GM19372 (cell line): ENCODE data around the gene KCNMA1.

Experiments
- ATAC-seq: cut with Tn5 transposase; IDR thresholded peaks from one replicate; pipeline ENCODE4 v1.9.1; 2021; ENCODE audit warnings: mild to moderate bottlenecking, low read depth, moderate library complexity; ENCODE audit not compliant: unreplicated experiment

KCNMA1 gene

GRCh38 chr10:77022671-77023070, 614.9 kb downstream of the KCNMA1 start:
- ATAC-seq: no peak

GRCh38 chr10:77021966-77022490, 615.6 kb downstream of the KCNMA1 start:
- no peak for ATAC-seq

DNA sequence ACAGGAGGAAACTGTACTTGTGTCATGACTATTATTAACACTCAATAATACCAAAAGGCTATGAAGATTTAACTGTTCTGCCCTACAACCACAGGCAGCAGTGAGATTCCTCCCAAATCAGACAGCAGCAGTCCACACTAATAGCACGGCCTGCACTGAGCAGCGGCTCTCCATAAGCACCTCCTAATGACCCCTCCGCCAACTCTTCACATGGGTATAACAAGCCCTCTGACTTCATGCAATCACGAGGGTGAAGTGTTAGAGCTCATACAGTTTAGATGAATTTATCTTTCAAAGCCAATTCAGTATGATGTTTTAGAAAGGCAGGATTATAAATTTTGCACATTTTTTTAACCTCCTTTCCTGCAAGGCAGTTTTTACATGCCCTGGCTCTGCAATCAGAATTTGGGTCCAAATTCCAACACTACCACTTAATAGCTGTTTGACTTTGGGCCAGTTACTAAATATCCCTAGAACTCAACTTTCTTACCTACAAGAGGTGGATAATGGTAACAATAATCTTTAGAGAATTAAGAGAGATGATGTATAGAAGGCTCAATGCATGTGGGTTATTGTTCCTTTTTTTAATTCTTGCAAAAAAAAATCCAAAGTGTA, 617.1 kb downstream of the KCNMA1 start:
- ATAC-seq: no peak

DNA sequence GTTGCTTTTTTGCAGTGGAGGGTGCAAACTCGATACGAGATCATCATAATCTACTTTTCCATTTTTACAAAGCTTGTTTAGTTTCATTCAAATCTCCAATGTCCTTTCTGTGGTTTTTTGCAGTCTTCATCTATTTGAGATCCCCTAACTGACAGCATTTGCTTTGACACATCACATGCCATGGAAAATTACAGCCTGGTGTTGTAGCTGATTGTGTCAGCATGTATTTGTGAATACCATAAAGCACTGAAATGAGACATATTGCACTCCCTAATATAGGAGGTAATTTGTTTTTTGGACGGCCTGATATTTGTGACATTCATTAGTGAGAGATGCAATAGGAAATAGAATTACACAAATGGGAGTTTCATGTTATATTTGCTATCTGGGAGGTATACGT, 620.8 kb downstream of the KCNMA1 start:
- ATAC-seq: no peak

GRCh38 chr10:77016278-77016815, 621.3 kb downstream of the KCNMA1 start:
- ATAC-seq: no peak

DNA sequence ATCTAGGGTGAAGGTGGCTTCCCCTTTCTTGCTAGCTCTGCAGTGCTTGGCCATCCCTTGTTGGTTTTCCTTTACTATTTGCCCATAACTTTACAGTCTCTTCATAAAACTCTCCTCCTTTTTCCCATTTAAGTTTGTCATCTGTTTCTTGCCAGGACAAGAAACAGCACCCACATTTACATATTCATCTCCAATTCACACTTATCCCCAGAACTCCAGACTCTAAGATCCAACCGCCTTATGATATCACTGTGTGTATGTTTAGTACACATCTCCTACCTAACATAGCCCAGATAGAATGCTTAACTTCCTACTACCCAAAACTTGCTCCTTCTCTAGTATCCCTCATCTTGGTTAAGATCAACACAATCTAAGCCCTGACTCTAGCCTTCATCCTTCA, 622.2 kb downstream of the KCNMA1 start:
- ATAC-seq: no peak

GRCh38 chr10:77012812-77013500, 624.7 kb downstream of the KCNMA1 start:
- no peak for ATAC-seq

DNA sequence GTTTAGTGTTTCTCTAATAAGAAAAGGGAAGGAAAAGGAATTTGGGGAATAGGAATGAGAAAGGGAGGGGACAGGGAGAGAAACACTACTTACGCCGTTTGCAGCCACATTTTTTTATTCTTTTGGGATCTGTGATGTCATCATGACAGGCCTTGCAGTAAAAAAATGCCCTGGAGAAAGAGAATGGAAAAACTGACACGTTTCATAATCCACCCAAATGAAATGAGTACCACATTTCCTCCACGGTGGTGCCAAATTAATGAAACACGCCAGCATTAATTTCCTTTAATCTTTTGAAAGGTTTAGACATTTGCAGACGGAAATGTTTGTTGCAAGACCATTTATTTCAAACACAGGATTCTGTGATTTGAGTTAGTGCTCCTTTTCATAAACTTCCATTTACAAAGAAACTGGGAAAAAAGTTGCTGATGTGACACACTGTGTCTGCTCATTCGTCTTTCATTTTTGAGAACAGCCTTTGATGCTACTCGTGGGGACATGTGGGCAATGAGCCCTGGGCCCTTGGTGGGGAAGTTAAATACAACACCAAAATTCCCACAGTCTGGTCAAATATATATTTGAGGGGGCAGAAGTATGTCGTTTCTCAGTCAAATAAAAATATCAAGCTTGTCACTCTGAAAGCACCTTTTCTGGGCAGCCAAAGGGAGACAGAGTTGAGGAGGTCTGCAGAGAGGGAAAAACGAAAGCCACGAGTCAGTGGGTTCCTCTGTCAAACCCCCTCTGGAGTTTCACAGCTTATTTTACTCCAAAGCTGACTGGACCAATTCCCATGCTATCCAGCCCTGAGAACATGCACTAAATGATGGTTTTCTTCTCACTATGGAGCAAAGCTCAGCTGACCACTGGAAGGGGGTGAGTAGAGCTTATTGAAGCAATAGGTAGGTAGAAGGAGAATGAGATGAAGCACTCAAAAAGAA, 625.5 kb downstream of the KCNMA1 start:
- no peak for ATAC-seq

DNA sequence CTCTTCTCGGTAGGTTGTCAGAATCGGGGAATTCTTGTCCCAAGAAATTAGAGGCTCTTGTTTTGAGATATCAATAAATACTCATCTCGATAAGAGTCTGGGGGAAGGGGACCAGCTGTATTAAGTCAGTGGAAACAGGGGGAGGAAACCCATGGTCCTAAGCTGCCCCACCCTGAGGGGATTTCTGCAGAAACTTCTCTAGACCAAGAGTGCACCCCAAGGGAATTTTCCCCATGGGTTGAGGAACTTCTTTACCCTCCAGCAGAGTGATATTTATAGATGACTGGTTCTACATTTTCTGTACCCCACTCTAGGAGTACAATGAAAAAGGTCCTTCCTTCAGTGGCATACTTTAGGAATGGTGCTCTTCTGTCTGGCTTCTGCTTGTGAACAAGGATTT, 627.2 kb downstream of the KCNMA1 start:
- ATAC-seq: no peak

GRCh38 chr10:77007834-77008233, 629.8 kb downstream of the KCNMA1 start:
- ATAC-seq: peak; percentile 47

DNA sequence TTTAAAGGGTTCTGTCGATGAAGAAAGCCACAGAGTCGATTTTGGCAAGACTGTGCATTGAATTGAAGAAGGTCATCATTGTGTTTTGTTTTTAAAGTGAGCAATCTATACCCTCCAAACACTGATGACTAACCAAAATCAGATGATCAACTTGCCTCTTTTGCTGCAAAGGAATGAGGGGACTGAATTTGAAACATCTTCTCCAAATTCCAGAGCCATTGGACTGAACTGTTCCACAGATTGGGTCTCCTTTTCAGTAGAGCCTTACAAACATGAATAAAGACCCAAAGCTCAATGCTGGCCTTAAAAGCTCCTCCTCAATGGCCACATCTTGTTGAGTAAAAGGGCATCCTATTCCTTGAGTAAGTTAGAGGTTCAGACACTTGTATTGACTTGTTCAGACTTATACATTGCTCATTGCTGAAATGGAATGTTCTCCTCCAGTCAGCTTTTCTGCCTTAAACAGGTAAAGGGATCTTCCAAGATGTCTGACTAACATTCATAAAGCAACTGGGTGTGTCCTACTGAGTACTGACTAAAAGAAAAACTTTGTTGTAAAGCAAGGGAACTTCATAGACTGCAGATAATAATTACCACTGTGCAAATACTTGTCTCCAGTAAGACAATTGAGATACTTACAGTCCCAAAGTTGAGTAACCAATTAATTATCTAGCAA, 630.6 kb downstream of the KCNMA1 start:
- ATAC-seq: no peak

DNA sequence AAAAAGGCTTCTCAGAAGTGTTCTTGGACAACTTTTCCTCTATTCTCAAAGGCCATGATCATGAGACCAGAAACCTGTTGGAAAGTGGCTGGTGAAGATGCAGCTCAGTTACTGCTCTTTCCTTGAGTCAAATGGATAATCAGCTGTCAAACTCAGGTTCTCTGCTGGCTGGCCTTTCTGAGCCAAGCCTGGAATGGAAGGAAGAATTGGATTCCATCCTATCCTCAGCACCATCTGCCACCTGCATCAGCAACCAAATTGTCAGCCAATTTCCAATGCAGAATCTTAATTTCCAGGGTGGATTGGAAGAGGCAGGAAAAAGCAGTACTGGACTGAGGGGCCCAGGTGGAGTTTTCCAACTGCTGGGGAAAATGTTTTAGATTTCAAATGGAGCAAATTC, 631.7 kb downstream of the KCNMA1 start:
- no peak for ATAC-seq

- ATAC-seq: peak; percentile 53
Measured at GRCh38 chr10:77004917-77005564, 632.6 kb downstream of the KCNMA1 start.

DNA sequence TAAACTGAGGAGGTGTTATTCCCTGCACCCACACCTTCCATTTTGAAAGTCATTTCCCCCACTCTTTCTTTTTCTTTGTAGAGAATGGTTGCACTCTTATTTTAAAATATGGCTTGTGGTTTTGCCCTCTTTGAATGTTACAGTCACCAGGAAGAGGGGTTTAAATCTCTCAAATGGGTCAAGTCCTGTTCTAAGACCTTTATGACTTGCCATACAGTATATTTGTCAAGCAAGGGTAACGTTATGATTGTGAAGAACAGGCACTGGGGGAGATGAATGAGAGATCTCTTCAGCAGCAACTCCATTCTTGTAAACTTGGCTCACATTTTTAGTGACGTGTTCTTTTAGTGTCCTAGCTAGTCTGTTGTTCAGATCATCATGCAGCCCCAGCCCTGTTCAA, 634.7 kb downstream of the KCNMA1 start:
- ATAC-seq: no peak

DNA sequence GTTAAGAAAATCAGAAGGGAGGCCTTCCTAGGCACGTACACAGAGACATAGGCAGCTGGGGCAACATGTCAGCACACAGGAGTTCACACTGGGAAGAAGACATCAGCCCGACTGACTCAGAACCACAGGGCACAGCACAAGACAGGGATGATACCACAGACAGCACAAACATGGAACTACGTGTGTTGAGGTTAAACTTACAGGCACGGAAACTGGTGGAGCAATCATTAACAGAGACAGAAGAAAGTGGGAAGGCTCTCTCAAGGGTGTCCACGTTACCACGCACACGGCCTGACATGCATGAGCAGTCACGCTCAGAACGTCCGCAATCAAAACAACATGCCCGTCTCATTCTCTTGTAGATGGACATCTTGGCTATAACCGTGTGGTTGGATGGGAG, 636.4 kb downstream of the KCNMA1 start:
- ATAC-seq: no peak

- ATAC-seq: no peak
Measured at GRCh38 chr10:76998451-76998850, 639.2 kb downstream of the KCNMA1 start.

DNA sequence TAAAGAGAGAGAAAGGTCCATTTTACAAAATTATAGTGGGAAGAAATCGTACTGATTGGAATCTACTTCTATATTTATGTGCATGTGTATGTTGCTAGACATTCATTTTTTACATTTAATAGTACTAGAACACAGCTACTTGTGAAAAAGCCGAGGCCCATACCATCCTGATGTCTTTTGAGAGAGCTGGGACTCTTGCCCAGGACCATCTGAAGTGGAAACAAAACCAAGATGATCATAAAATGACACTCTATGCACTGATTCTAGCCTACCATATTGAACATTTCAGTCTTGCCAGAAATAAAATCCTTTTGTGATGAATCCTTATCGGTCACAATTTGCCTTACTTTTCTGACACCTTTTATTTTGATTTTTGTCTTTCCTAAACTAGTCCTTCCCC, 640.0 kb downstream of the KCNMA1 start:
- no peak for ATAC-seq

- no peak for ATAC-seq
Measured at GRCh38 chr10:76995023-76995422, 642.6 kb downstream of the KCNMA1 start.

DNA sequence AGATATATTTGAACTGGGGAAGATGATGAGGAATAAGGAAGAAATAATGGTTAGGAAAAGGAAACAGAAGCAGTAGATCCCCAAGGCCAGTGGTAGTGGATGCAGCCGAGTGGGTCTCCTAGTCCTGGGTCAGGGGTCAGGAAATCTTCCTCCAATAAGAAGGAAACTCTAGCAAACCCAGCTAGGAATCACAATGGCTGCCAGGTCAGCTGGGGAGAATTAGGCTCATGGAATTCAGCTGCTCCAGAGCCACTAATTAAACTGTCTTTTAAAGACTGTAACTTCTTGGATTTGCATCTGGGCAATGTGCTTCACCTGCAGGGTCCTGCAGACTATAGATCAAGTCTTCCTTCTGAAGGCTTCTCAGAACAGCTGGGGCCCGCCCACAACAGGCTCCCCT, 644.4 kb downstream of the KCNMA1 start:
- no peak for ATAC-seq

- ATAC-seq: no peak
Measured at GRCh38 chr10:76992467-76992866, 645.1 kb downstream of the KCNMA1 start.
